Hepatocyte (in vitro differentiated cells): ENCODE measurements around the gene TM4SF1. TPM values are rescaled to one million over a fixed set of nuclear protein-coding genes. Genes with fewer than 3 reads are reported as not detected.
A peak's percentile ranks its signal among the peaks of the same experiment; 100 is the strongest.

Source experiments
- DNase-seq: peaks from one replicate; pipeline ENCODE4 v3.0.0-alpha.2; 2016; ENCODE audit warnings: low spot score
- H2AFZ ChIP-seq: fragments of 200-600 bp; sonication (generic); 2 replicates; pipeline ENCODE4 v1.6.0; 2016; ENCODE audit warnings: antibody characterized with exemption, mild to moderate bottlenecking
- H3K27ac ChIP-seq: fragments of 200-600 bp; sonication (generic); 2 replicates; pipeline ENCODE4 v1.5.1; 2016; ENCODE audit warnings: mild to moderate bottlenecking
- H3K27me3 ChIP-seq: fragments of 200-600 bp; sonication (generic); 2 replicates; pipeline ENCODE4 v1.6.1; 2016
- H3K36me3 ChIP-seq: fragments of 200-600 bp; sonication (generic); replicated peaks from 2 replicates; pipeline ENCODE4 v1.5.1; 2016; ENCODE audit warnings: low read depth; ENCODE audit not compliant: insufficient read depth
- H3K4me1 ChIP-seq: fragments of 200-600 bp; sonication (generic); 2 replicates; pipeline ENCODE4 v1.5.1; 2016; ENCODE audit warnings: mild to moderate bottlenecking, moderate library complexity; ENCODE audit not compliant: insufficient read depth
- H3K4me2 ChIP-seq: fragments of 200-600 bp; sonication (generic); 2 replicates; pipeline ENCODE4 v1.6.0; 2016
- H3K4me3 ChIP-seq: fragments of 200-600 bp; sonication (generic); 2 replicates; pipeline ENCODE4 v1.5.1; 2016; ENCODE audit warnings: mild to moderate bottlenecking
- H3K79me2 ChIP-seq: fragments of 200-600 bp; sonication (generic); 2 replicates; pipeline ENCODE4 v1.6.0; 2017; ENCODE audit warnings: mild to moderate bottlenecking
- H3K9me2 ChIP-seq: fragments of 200-600 bp; sonication (generic); replicated peaks from 2 replicates; pipeline ENCODE4 v1.6.0; 2017; ENCODE audit warnings: mild to moderate bottlenecking; ENCODE audit not compliant: insufficient read depth
- H3K9me3 ChIP-seq: fragments of 200-600 bp; sonication (generic); 2 replicates; pipeline ENCODE4 v1.5.1; 2016; ENCODE audit warnings: low read depth, mild to moderate bottlenecking
- H4K20me1 ChIP-seq: fragments of 200-600 bp; sonication (generic); 2 replicates; pipeline ENCODE4 v1.6.0; 2016; ENCODE audit warnings: mild to moderate bottlenecking; ENCODE audit not compliant: insufficient read depth, poor library complexity, severe bottlenecking
- CTCF ChIP-seq: fragments of 200-600 bp; sonication (generic); IDR thresholded peaks from 2 replicates; pipeline ENCODE4 v1.5.1; 2016; ENCODE audit warnings: antibody characterized with exemption, mild to moderate bottlenecking; ENCODE audit not compliant: poor library complexity
- EZH2 ChIP-seq: fragments of 200-600 bp; sonication (generic); IDR thresholded peaks from 2 replicates; pipeline ENCODE4 v1.6.1; 2016; ENCODE audit warnings: antibody characterized with exemption, mild to moderate bottlenecking, borderline replicate concordance
- EZH2phosphoT487 ChIP-seq: fragments of 200-600 bp; sonication (generic); IDR thresholded peaks from one replicate; pipeline ENCODE4 v1.6.1; 2018; ENCODE audit warnings: antibody characterized with exemption, mild to moderate bottlenecking, low read depth, moderate library complexity; ENCODE audit not compliant: unreplicated experiment, severe bottlenecking
- WGBS: methylation state at CpG from one replicate; pipeline ENCODE4 v1.1.6; 2016; ENCODE audit warnings: low lambda C conversion rate; ENCODE audit errors: missing lambda C conversion rate; 5-methylcytosine and 5-hydroxymethylcytosine counted together
- polyA plus RNA-seq: library from polyadenylated mRNA; unstranded; fragments of >200 nt; fragmentation: Nextera tagmentation; extraction: Ambion mirVana; gene quantifications from 2 replicates; pipeline ENCODE4 v1.2.1, GENCODE V29; 2016
- total RNA-seq: library from RNA; depleted of rRNA; stranded (reverse); fragments of >200 nt; gene quantifications from 2 replicates; pipeline ENCODE4 v1.2.3, GENCODE V29; 2014

The TM4SF1 gene
- total and polyA plus RNA-seq, 2 experiments from 2014 or later = 166 to 179 TPM

DNA sequence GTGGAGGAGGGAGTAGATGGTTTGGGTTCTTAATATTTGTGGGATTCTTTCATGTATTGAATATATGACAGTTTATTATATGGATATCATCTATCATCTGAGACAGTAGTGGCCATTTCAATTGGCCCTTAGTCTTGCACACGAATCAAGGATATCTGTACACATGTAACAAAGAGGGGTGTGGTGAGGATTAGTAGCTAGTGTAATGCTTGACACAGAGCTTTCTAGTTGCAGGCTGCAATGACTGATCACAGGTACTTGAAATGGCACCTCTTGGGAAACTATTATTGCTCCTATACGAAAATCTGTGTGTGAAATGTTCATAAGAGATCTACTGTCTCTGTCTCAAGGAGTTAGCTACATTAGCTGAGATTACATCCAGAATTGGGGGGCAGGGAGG lies 12.8 kb downstream of the TM4SF1 start:
- WGBS = 91% methylated on average over 2 of the region's 2 CpGs
- no peak for TF ChIP-seq CTCF
- TF ChIP-seq EZH2 = no peak
- no peak for TF ChIP-seq EZH2phosphoT487

GRCh38 chr3:149363053-149363452 lies 14.4 kb downstream of the TM4SF1 start:
- Histone ChIP-seq H3K27ac (no peak overlapping the region), H3K4me1 (peaks cover 14% of the 10 kb centered on the region), H3K4me2 (no peak overlapping the region), H3K4me3 (no peak overlapping the region), H3K79me2 (no peaks in the 10 kb centered on the region), H3K9me3 (no peaks in the 10 kb centered on the region), H3K36me3 (no peaks in the 10 kb centered on the region), H3K9me2 (no peaks in the 10 kb centered on the region), H2AFZ (no peak overlapping the region), H3K27me3 (no peaks in the 10 kb centered on the region), H4K20me1 (no peaks in the 10 kb centered on the region)
- DNase-seq = no peak
- TF ChIP-seq EZH2 (no peak), EZH2phosphoT487 (no peak), CTCF (no peak)
- WGBS = 94% methylated on average over 2 of the region's 2 CpGs

More for the DNA sequence above, 12.8 kb downstream of the TM4SF1 start:
- no peak overlapping the region for H2AFZ ChIP-seq
- H3K9me2 ChIP-seq = no peaks in the 10 kb centered on the region
- DNase-seq = no peak
- H3K4me1 ChIP-seq = peaks cover 26% of the 10 kb centered on the region
- H3K27ac ChIP-seq = no peak overlapping the region
- no peaks in the 10 kb centered on the region for H4K20me1 ChIP-seq
- H3K4me2 ChIP-seq = no peak overlapping the region
- no peaks in the 10 kb centered on the region for H3K36me3 ChIP-seq
- H3K9me3 ChIP-seq = no peaks in the 10 kb centered on the region
- no peaks in the 10 kb centered on the region for H3K27me3 ChIP-seq
- H3K79me2 ChIP-seq = no peaks in the 10 kb centered on the region
- no peak overlapping the region for H3K4me3 ChIP-seq

DNA sequence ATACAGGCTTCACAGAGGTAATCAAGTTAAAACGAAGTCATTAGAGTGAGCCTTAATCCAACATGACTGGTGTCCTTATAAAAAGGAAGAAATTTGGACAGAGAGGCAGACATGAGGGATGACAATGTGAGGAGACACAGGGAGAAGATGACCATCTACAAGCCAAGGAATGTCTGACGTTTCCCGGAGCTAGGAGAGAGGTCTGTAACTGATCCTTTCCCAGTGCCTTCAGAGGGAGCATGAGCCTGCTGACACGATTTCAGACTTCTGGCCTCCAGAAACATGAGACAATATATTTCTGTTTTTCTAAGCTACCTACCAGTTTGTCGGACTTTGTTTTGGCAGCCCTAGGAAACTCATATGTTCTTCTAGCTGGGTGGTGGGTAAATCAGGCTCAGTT lies 15.1 kb downstream of the TM4SF1 start:
- TF ChIP-seq CTCF (no peak), EZH2 (no peak), EZH2phosphoT487 (no peak)
- Histone ChIP-seq H3K4me3 (no peak overlapping the region), H3K27ac (peak overlapping the region; percentile 51), H4K20me1 (no peaks in the 10 kb centered on the region), H3K9me2 (no peaks in the 10 kb centered on the region), H3K4me1 (peaks cover 8% of the 10 kb centered on the region), H3K27me3 (no peaks in the 10 kb centered on the region), H2AFZ (no peak overlapping the region), H3K4me2 (no peak overlapping the region), H3K36me3 (no peaks in the 10 kb centered on the region), H3K79me2 (no peaks in the 10 kb centered on the region), H3K9me3 (no peaks in the 10 kb centered on the region)
- 66% methylated on average over 5 of the region's 5 CpGs for WGBS
- DNase-seq = no peak

DNA sequence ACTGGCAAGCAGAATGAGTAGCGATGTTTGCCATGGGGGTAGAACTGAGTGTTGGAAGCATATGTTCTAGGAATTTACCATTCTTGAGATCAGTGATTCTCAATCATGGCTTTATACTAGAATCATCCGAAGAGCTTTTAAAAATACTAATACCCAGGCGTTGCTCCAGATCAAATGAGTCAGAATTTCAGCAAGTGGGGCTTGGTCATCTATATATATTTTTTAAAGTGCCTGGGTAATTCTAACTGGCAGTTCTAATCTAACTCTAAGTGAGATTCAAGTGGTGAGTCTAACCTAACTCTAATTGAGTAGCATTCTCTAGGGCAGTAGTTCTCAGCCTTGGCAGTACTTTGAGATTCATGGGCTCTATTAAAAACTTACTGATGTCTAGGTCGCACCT lies 20.8 kb downstream of the TM4SF1 start:
- no peaks in the 10 kb centered on the region for H3K36me3 ChIP-seq
- H3K27me3 ChIP-seq = no peaks in the 10 kb centered on the region
- 88% methylated on average over 4 of the region's 4 CpGs for WGBS
- peak overlapping the region; percentile 86 for H3K27ac ChIP-seq
- H3K9me3 ChIP-seq = no peaks in the 10 kb centered on the region
- no peaks in the 10 kb centered on the region for H3K79me2 ChIP-seq
- no peak overlapping the region for H2AFZ ChIP-seq
- H4K20me1 ChIP-seq = no peaks in the 10 kb centered on the region
- H3K4me3 ChIP-seq = no peak overlapping the region
- TF ChIP-seq EZH2phosphoT487 (no peak), EZH2 (no peak), CTCF (no peak)
- no peaks in the 10 kb centered on the region for H3K9me2 ChIP-seq
- no peak for DNase-seq
- no peak overlapping the region for H3K4me2 ChIP-seq
- peaks cover 15% of the 10 kb centered on the region for H3K4me1 ChIP-seq
